Measurements from ENCODE around the gene TCN2.
A peak's percentile ranks its signal among the peaks of the same experiment; 100 is the strongest.
"Not testable (repeated sequence)": the region's sequence is repeated elsewhere in the genome, so short reads cannot be mapped to it uniquely, and the experiment has no call there.

The TCN2 gene

GRCh38 chr22:30650508-30651116 lies 43.6 kb downstream of the TCN2 start:
- no peak for DNase-seq

- no peak for DNase-seq
Observed at GRCh38 chr22:30652852-30653251, 45.9 kb downstream of the TCN2 start.

- no peak for DNase-seq
Observed at GRCh38 chr22:30654361-30654760, 47.4 kb downstream of the TCN2 start.

- no peak for DNase-seq
Observed at GRCh38 chr22:30655532-30655931, 48.6 kb downstream of the TCN2 start.

- DNase-seq = no peak
Observed at GRCh38 chr22:30662040-30662439, 55.1 kb downstream of the TCN2 start.

- no peak for DNase-seq
Observed at GRCh38 chr22:30664798-30665197, 57.8 kb downstream of the TCN2 start.

- DNase-seq = no peak
Observed at GRCh38 chr22:30665266-30665665, 58.3 kb downstream of the TCN2 start.

GRCh38 chr22:30665786-30666185 lies 58.8 kb downstream of the TCN2 start:
- no peak for DNase-seq

GRCh38 chr22:30667107-30667493 lies 60.1 kb downstream of the TCN2 start:
- DNase-seq = no peak

- peak; percentile 69 for DNase-seq
Observed at GRCh38 chr22:30667494-30668385, 60.8 kb downstream of the TCN2 start, which contains the start of gene DUSP18. Gene DUSP18, minus strand, starts transcription at chr22:30667875. Its CDS starts 3,872 bp downstream, at chr22:30664003.

GRCh38 chr22:30668386-30668710 lies 61.4 kb downstream of the TCN2 start:
- DNase-seq = no peak

GRCh38 chr22:30671071-30671470 lies 64.1 kb downstream of the TCN2 start:
- DNase-seq = no peak

- no peak for DNase-seq
Observed at GRCh38 chr22:30673136-30673535, 66.2 kb downstream of the TCN2 start.

- no peak for DNase-seq
Observed at GRCh38 chr22:30674482-30674881, 67.5 kb downstream of the TCN2 start.

- DNase-seq = no peak
Observed at GRCh38 chr22:30675436-30675835, 68.5 kb downstream of the TCN2 start.

GRCh38 chr22:30676565-30676964 lies 69.6 kb downstream of the TCN2 start:
- DNase-seq = not testable (repeated sequence)

Data from GDM1 (cell line).